Esophagus muscularis mucosa (tissue), 4 donors: ENCODE measurements around the gene WDR27.

Source experiments
- CTCF ChIP-seq, 3 experiments: fragments of 200-600 bp in 2 of 3; fragments of 450-650 bp in 1 of 3; sonication (generic) in 2 of 3; IDR thresholded peaks; one replicate each; pipeline ENCODE4 v1.5.1; 2017 to 2019; ENCODE audit warnings: antibody characterized with exemption in 3 of 3, mild to moderate bottlenecking in 2 of 3, moderate library complexity in 1 of 3
- EP300 ChIP-seq: sonication (generic); formaldehyde crosslinking; IDR thresholded peaks from one replicate; pipeline ENCODE4 v1.6.1; 2017; ENCODE audit warnings: antibody characterized with exemption
- POLR2A ChIP-seq: fragments of 450-650 bp; IDR thresholded peaks from one replicate; pipeline ENCODE4 v1.6.1; 2017; ENCODE audit warnings: antibody characterized with exemption, moderate library complexity, mild to moderate bottlenecking, low read depth
- POLR2AphosphoS5 ChIP-seq, 2 donors: sonication (generic); formaldehyde crosslinking; IDR thresholded peaks; one replicate each; pipeline ENCODE4 v1.6.1; 2017; ENCODE audit warnings: antibody characterized with exemption in 2 of 2

GRCh38 chr6:169709293-169709692 is 7.5 kb upstream of the WDR27 start:
- no peak for TF ChIP-seq POLR2A
- no peak for TF ChIP-seq CTCF (IDR thresholded peaks at IDR 0.05)
- no peak for TF ChIP-seq POLR2AphosphoS5 (IDR thresholded peaks at IDR 0.05)
- TF ChIP-seq EP300: no peak
